ENCODE measurements around the gene PTPRT.

GRCh38 chr20:42639140-42639539 is 550.6 kb downstream of the PTPRT start:
- TF ChIP-seq MAX (IDR thresholded peaks at IDR 0.05; ENCODE audit: low read depth, low read length) (no peak), CTCF (IDR thresholded peaks at IDR 0.05; ENCODE audit: low read depth, low read length) (no peak), POLR2A (IDR thresholded peaks at IDR 0.05; ENCODE audit: extremely low read depth, insufficient read length) (no peak), MYC (IDR thresholded peaks at IDR 0.05; ENCODE audit: low read depth, low read length) (no peak)

Data from NB4 (cell line).